Mammary epithelial cell (primary cell): ENCODE results near the gene ATN1.

Experiments
- CTCF ChIP-seq, 2 donors: IDR thresholded peaks in 1 of 2; conservative IDR thresholded peaks in 1 of 2; 2 replicates each; pipeline ENCODE4 v1.5.1; 2011 to 2012; ENCODE audit warnings: inconsistent platforms in 2 of 2, low read length in 2 of 2, mild to moderate bottlenecking in 2 of 2, control low read depth in 1 of 2, low read depth in 1 of 2; ENCODE audit not compliant: insufficient read depth in 1 of 2; ENCODE audit errors: extremely low read depth in 1 of 2
- EZH2 ChIP-seq: IDR thresholded peaks from 2 replicates; pipeline ENCODE4 v1.6.1; 2012; ENCODE audit warnings: low read length, inconsistent platforms, borderline replicate concordance

GRCh38 chr12:6929466-6930452 lies 2.0 kb downstream of the ATN1 start:
- no peak for TF ChIP-seq CTCF (conservative IDR thresholded peaks at IDR 0.05 in 1 of 2, IDR thresholded peaks at IDR 0.05 in 1 of 2; ENCODE audit: extremely low read depth in 1 of 2, insufficient read depth in 1 of 2, low read depth in 1 of 2, low read length in 2 of 2)
- TF ChIP-seq EZH2, result no peak
